Stimulated activated CD4-positive, alpha-beta T cell treated with anti-CD3 and anti-CD28 coated beads, Interleukin-15, amount 100 ng/mL, for 48 hours (primary cell): Measurements from ENCODE around the gene ARRDC1.
"Not testable (repeated sequence)": the region's sequence is repeated elsewhere in the genome, so short reads cannot be mapped to it uniquely, and the experiment has no call there.

ENCODE experiments used
- DNase-seq, 2 donors: peaks; one replicate each; pipeline ENCODE4 v3.0.0-alpha.2; 2020; ENCODE audit warnings: low read depth in 2 of 2

Gene ARRDC1

GRCh38 chr9:137613259-137613658 lies 7.8 kb downstream of the ARRDC1 start:
- no peak for DNase-seq

GRCh38 chr9:137613738-137614523 lies 8.4 kb downstream of the ARRDC1 start:
- no peak for DNase-seq

GRCh38 chr9:137614631-137615386 lies 9.3 kb downstream of the ARRDC1 start:
- no peak for DNase-seq

- DNase-seq, result no peak
Observed at GRCh38 chr9:137615387-137615871, 9.9 kb downstream of the ARRDC1 start.

GRCh38 chr9:137618105-137619067 lies 12.9 kb downstream of the ARRDC1 start, which contains the start of gene EHMT1:
EHMT1 (plus strand) TSS chr9:137619005; CDS start chr9:137619029, 24 bp downstream.
- peak; percentile 75 to 80 for DNase-seq

GRCh38 chr9:137619240-137620047 lies 14.0 kb downstream of the ARRDC1 start:
- DNase-seq, result no peak

GRCh38 chr9:137620048-137620405 lies 14.5 kb downstream of the ARRDC1 start:
- DNase-seq, result no peak

- no peak for DNase-seq
Observed at GRCh38 chr9:137620581-137620980, 15.1 kb downstream of the ARRDC1 start.

GRCh38 chr9:137621131-137621757 lies 15.8 kb downstream of the ARRDC1 start:
- DNase-seq, result no peak

- DNase-seq, result not testable (repeated sequence)
Observed at GRCh38 chr9:137622211-137622610, 16.7 kb downstream of the ARRDC1 start.

- DNase-seq, result no peak
Observed at GRCh38 chr9:137626464-137626863, 21.0 kb downstream of the ARRDC1 start.

GRCh38 chr9:137627406-137627805 lies 21.9 kb downstream of the ARRDC1 start:
- DNase-seq, result not testable (repeated sequence)

- DNase-seq, result no peak
Observed at GRCh38 chr9:137630126-137630525, 24.6 kb downstream of the ARRDC1 start.

GRCh38 chr9:137630679-137631078 lies 25.2 kb downstream of the ARRDC1 start:
- no peak for DNase-seq

- no peak for DNase-seq
Observed at GRCh38 chr9:137631345-137632229, 26.1 kb downstream of the ARRDC1 start.

GRCh38 chr9:137632230-137633161 lies 27.0 kb downstream of the ARRDC1 start:
- DNase-seq, result no peak

GRCh38 chr9:137634016-137634415 lies 28.5 kb downstream of the ARRDC1 start:
- no peak for DNase-seq

GRCh38 chr9:137638680-137639079 lies 33.2 kb downstream of the ARRDC1 start:
- DNase-seq, result no peak
